Stimulated activated CD8-positive, alpha-beta memory T cell treated with anti-CD3 and anti-CD28 coated beads, Interleukin-12 subunit alpha, Interleukin-12 subunit beta, amount 100 ng/mL, for 4 hours (primary cell): Measurements from ENCODE around the gene CSNK1D.

Source experiments
- DNase-seq: peaks from one replicate; pipeline ENCODE4 v3.0.0-alpha.2; 2020; ENCODE audit warnings: low read depth

The CSNK1D gene

DNA sequence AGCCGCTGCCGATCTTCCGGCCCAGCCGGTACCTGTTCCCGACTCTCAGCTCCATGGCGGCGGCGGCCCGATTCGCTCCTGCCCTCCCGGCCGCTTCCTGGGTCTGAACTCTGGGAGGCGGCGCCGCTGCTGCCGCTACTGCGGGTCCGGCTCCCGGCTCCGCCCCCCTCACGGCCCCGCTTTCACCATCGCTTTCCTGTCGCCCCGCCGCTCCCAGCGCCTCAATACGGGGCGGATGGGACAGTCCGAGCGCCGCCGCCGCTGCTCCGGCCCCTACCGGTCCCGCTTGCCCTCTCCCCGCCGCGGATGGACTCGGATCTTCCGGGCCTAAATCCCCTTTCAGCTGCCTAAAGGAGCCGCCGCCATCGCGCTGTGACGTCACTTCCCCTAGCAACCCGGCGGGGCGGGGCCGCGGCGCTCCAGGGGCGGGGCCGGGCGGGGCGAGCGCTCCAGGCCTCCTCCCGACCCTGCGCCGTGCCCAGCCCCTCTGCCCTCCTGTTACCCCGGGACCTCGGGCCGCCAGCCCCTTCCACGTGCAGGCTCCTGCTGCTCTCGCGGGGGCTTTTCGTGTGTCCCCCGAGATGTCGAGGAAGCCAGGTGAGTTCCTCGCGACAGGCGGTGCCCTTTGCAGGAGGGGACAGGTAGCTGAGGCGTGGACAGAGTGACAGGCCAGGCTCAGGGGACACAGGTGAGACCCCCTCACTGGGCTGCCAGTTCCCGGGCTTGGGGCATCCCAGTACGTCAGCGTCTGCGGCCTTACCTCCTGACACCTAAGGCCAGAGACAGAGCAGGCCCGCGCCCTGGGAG, at the start of gene CSNK1D:
Gene CSNK1D, minus strand, starts transcription at position 374 of the 807 bp plus-strand sequence. Its CDS starts 319 bp downstream, at position 55.
- DNase-seq, result peak; percentile 91

DNA sequence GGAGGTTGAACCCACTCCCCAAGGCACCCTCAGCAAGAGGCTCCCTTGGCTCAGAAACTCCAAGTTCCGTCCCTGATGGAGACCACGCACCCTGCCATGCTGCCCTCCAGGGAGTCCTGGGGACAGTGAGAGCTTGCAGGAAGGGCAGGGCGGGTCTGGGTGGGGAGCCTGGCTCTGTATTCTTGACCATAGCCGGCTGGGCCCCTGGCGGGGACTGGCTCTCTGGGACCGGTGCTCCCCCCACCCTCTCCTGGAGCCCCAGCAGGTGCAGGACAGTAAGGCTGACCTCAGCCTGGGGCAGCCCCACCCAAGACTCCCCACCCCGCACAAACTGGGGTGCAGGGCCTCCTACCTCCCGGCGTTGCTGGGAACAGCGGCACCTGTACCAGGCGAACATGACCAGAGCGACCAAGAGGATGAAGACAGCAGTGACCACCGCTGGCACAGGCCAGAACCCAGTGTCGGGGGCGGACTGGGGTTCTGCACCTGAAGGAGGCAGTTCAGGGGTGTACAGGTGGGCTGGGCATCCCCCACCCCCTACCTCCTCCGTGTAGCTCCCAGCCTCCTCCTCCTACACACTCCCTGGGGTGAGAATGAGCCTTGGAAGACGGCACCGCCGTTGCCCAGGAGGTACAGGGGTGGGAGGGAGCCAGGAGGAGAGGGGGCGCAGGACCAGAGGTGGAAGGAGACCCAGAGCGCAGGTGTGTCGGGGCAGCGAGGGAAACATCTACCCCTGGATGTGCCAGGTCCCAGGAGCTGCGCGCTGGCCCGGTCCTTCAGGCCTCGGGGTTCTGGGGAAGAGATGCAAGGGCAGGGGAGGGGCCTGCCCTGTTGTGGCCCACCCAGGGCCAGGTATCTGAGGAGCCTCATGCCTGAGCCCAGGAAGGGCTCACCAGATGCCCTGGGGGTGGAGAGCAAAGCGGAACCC, 49.3 kb upstream of the CSNK1D start:
- no peak for DNase-seq

DNA sequence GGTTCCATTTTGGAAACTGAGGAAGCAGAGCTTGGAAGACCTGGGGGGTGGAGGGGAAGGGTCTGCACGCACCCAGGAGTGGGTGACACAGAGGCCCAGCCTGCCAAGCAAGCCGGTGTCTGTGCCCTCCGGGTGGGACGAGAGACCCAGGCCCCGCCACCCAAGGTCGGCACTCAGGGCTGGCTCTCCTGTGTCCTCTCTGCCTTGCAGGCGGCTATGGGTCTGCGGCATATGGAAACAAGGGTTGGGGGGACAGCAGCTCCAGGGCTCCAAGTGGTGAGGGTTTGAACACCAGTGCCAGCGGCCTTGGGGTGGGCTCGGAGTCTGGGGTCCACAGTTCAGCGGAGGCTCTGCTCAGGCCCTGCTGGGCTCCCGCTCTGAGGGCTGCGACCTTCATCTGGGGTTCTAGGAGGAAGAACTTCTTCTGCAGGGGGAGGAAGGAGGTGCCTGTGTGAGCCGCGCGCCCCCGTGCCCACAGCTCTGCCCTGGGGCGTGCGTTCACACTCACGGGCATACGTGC, 48.5 kb upstream of the CSNK1D start:
- DNase-seq, result no peak

DNA sequence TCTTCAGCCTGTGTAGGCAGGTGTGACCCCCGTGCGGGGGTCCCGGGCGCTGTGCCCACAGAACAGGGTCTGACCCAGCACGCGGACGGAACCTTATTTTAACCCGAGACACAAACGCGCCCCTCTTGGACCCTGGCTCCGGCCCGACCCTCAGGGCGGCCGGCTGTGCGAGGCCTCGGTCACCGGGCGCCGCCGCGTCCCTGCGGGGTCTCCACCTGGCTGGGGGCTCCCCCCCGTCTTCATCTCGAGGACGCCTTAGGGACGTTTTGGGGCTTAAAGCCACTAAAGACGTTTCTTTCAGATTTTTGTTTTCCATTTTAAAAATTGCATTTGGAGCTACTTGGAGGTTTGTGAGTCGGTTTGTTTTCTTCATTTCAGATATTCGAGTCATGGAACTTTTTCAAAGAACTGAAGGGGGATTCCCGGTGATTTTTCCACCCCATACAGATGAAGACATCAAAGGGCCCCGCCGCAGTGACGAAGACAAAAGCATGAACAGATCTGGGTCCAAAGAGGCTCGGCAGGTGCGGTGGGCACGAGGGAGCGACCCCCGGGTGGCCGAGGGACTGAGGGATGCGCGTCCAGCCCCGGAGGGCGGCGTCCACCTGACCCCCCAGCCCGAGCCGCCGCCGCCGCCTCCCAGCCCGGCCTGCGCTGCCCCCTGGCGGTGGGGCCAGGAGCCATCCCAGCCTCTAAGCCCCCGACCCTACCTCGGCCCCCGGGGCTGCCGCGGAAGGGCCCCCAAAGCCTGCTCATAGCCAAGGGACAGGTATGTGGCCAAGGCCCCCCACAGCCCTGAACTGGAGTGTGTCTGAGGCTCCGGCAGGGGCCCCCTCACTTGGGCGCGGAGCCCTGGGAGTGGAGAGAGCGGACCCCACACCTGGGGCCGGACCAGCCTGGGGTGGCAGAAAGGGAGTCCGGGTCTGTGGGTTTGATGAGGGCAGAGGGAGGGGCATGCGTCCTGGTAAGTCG, 47.7 kb upstream of the CSNK1D start:
- peak; percentile 71 for DNase-seq

DNA sequence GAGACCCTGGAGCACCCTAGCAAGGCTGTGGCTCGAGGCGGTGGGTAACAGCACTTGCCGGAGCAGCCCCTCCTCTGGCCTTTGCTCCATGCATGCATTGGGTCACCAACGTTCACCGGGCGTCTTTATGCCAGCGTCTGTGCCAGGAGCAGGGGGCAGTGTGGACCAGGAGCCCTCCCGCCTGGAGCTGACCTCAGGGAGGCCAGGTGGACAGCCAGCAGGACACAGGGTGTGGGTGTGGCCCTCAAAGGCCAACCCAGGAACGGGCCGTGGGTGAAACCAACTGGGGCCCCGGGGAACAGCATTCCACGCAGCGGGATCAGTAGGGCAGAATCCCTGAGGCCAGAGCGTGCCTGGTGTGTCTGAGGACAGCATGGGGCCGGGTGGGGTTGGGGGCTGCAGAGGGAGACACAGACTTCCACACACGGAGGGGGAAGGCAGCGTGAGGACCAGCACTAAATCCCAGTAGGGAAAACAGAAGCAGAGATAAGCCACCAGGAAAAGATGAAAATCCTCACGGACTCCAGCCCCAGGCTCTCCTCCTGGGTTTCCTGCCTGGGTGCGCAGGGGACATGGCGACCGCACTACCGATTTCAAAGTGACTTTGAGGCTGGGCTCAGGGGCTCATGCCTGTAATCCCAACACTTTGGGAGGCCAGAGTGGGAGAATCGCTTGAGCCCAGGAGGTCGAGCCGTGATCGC, 46.8 kb upstream of the CSNK1D start:
- DNase-seq, result no peak

DNA sequence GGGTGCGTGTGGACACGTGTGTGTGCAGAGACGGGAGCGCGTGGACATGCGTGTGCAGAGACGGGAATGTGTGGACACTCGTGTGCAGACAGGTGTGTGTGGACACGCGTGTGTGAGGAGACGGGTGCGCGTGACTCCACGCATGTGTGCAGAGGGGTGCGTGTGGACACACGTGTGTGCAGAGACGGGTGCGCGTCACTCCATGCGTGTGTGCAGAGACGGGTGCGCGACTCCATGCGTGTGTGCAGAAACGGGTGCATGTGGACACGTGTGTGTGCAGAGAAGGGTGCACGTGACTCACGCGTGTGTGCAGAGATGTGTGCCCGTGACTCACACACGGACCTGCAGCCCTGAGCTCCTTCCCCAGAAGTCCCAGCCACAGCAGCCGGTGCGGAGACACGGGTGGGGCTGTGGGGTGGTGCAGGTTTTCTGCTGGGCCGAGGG, 46.1 kb upstream of the CSNK1D start:
- no peak for DNase-seq

DNA sequence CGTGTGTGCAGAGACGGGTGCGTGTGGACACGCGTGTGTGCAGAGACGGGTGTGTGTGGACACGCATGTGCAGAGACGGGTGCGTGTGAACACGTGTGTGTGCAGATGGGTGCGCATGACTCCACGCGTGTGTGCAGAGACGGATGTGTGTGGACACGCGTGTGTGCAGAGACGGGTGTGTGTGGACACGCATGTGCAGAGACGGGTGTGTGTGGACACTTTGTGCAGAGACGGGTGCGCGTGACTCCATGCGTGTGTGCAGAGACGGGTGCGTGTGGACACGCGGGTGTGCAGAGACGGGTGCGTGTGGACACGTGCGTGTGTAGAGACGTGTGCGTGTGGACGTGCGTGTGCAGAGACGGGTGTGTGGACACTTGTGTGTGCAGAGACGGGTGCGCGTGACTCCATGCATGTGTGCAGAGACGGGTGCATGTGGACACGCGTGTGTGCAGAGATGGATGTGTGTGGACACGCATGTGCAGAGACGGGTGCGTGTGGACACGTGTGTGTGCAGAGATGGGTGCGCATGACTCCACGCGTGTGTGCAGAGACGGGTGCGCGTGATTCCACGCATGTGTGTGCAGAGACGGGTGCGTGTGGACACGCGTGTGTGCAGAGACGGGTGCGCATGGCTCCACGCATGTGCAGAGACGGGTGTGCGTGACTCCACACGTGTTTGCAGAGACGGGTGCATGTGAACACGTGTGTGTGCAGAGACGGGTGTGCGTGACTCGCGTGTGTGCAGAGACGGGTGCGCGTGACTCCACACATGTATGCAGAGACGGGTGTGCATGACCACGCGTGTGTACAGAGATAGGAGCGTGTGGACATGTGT, 45.5 kb upstream of the CSNK1D start:
- no peak for DNase-seq

DNA sequence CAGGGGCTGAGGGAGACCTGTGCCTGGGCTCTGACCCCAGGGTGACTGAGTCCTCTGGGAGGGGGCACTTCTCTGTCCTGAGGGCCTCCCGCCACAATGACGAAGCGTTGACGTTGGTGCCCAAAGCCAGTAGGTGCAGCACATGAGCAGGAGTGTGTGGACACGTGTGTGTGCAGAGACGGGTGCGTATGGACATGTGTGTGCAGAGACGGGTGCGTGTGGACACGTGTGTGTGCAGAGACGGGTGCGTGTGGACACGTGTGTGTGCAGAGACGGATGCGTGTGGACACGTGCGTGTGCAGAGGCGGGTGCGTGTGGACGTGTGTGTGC, 44.6 kb upstream of the CSNK1D start:
- DNase-seq, result no peak

DNA sequence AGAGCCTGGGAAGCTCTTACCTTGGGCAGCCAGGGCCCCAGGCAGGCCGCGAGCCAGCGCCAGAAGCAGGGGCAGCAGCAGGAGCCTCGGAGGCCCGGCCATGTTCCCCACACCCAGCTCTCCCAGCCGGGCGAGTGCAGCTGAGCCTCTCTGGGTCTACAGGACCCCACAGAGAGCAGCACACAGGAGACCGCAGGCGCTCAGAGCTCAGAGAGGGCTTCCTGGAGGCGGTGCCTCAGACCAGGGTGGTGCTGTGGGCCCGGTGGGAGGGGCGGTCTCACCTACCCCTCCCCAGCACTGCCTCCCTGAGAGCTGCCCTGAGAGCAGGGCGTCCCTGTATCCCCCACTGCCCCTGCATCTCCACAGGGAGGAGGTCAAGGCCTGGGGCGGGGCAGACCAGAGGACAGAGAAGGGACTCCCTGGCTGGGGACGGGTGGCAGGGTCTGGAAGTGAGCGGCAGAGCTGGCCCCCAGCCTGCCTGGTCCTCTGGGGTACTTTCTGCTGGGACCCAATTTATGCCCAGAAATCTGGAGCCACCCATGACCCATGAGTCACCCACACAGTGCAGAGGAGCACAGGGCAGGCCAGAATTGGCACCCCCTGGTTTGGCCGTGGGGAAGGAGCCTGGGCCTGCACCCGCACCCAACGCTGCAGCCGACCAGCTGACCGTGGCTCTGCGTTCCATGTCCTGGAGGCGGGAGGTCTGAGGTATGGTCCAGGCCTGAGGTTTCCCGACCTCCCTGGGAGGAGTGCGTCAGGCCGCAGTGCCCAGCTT, 44.1 kb upstream of the CSNK1D start, which contains the start of gene CD7:
Gene CD7, minus strand, starts transcription at position 215 of the 775 bp plus-strand sequence. Its CDS starts 113 bp downstream, at position 102.
- peak; percentile 63 for DNase-seq

DNA sequence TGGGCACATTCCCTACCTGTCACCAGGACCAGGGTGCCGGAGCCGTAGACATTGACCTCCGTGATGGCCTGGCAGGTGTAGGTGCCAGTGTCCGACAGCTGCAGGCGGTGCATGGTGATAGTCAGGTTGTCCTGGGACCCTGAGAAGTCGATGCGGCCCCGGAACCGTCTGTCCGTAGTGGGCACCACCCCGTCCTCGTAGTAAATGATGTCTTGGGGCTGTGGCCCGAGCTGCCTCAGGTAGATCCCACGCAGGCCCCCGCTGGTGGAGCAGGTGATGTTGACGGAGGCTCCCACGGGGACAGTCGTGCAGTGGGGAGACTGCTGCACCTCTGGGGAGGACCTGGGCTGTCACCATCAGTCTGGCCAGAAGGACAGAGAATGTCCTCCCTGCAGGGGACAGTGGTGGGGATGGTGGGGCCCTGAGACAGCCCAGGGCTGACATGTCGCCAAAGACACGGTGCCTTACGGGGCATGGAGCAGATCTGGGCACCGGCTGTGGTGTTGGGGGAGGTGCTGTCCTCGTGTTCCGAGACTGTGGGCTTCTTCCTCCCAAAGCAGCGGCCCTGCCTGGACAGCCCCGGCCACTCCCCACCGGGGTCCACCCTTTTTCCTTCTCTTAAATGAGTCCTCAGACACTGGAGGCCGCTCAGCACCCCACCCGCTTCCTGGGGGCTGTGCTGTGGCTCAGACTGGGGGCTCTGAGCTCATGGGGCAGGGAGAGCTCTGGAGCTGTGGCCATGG, 43.3 kb upstream of the CSNK1D start:
- no peak for DNase-seq

DNA sequence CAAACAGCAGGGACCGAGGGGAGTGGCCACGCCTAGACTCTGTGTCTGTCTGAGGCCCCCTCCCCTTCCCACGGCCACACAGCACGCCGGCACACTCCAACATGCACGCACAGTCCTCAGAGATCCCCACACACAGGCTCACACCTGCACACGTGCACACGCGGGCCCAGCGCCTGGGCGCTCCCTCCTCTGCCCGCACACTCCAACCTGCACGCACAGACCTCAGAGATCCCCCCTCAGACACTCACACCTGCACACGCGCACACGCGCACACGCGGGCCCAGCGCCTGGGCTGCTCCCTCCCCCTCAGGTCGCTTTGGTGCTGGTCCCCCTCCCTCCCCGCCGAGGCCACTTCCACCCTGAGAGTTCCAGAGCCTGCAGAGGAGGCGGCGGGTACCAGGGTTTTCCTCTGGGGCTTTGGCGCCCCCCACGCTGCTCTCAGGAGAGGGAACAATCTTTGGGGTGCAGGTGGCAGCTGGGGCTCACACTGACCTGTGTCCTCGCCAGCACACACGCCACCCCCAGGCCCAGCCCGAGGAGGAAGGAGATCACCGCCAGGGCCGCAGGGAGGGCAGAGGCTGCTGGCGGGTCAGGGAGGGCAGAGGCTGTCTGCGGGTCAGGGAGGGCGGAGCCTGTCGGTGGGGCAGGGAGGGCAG, 42.3 kb upstream of the CSNK1D start:
- DNase-seq, result no peak

DNA sequence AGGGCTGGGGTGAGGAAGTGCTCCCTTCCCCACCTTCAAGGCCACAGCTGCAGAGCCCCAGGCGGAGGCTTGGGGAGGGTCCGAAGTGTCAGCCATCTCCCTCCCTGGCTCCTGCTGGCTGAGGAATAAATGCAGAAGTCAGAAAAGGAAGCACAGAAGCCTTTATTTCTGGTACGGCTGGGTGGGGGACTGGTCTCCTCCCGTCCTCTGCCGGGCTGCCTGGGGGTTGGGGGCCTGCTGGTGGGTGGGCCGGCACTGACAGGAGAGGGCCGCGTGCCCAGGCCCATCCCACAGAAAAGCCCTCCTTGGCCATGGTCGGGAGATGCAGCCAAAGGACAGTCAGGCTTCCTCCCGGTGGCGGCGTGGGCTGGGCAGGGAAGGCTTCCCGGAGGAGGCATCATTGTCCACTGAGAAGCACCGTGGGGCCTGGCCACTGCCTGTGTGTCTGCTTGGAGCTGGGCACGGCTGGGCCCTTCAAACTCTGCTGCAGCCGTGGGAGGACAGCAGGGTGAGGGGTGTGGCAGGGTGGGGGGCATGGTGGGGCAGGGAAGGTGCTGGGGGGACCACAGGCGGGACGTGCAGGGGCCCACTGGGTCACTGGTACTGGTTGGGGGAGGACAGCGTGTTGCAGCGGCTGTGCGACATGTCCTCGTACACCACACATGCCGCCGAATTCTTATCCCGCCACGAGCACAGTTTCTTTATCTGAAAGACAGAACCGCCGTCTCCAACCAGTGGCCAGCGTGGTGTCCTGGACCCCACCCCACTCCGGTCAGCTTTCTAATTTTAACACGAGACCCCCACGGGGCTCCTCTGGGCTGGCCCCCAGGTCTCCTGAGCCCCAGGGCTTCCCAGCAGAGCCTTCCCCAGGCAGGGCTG, 41.5 kb upstream of the CSNK1D start:
- no peak for DNase-seq

DNA sequence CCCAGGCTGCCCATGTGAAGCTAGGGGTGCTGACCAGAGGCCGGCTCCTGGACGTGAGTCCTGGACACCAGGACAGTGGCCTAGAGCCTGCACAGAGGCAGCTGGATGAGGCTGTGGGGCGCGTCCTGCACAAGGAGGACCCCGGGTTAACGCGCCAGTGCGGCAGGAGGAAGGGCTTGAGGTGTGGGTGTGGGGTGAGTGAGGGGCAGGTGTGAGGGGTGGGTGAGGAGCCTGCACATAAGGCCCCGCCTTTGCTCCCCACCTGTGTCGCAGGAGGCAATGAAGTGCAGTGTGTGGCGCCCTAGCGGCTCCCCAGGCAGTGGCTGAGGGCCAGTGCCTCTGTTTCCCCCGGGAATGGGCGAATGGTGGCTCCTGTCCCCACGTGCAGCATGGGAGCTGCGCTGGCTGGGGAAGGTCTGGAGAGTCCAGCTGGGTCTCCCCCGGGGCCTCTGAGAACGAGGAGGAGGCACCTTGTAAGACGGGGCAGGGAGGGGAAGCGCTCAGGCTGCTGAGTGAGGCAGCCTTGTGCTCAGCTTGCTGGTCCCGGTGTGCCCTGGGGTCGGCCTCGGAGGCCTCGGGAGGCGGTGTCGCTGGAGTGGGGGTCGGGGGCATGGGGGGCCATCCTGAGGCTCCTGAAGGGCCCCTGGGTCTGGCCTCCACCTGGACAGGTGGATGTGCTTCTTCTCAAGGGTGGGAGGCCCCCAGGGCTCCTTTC, 40.7 kb upstream of the CSNK1D start:
- no peak for DNase-seq

DNA sequence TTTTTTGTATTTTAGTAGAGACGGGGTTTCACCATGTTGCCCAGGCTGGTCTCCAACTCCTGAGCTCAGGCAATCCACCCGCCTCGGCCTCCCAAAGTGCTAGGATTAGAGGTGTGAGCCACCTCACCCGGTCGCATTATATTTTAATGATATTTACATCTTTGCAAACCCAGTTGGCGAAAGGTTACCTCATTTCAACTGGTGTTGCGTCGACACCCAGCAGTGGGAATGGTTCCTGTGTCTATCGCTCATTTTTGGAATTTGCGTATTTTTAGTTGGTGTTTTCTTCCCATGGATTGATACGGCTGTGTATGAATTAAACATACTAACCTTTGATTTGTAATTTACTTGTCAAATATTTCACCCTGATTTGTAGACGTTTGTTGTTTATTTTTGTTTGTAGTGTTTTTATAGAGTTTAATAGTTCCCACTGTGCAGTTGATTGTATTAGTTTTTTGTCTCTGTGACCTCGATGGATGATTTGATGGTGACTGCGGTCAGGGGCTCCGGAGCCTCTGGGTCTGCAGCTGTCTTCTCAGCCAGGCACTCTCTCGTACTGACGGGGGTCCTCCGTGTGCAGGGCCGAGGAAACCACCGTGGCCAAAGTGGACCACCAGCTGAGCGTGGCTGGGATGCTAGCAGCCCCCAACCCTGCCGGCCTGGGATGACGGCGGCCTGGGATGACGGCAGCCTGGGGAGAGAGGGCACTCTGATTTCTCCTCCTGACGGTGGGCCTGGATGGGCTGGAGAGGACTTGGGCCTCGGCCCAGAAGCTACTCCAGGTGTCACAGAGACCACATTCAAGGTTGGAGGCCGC, 39.9 kb upstream of the CSNK1D start:
- no peak for DNase-seq

DNA sequence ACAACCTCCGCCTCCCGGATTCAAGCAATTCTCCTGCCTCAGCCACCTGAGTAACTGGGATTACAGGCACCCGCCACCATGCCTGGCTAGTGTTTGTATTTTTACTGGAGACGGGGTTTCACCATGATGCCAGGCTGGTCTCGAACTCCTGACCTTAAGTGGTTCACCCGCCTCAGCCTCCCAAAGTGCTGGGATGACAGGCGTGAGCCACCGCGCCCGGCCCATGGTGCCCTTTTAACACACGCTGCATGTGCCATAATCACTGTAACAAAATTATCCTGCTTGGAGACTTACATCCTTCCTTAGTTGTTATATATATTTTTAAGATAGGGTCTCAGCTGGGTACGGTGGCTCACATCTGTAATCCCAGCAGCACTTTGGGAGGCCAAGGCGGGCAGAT, 38.5 kb upstream of the CSNK1D start:
- DNase-seq, result no peak
